Measurements from ENCODE around the gene SLC6A18. TPM values are rescaled to one million over a fixed set of nuclear protein-coding genes. Genes with fewer than 3 reads are reported as not detected.

SLC6A18 gene
- total RNA-seq, 2 donors from 2014 or later = not detected

GRCh38 chr5:1277781-1278180 is 52.6 kb downstream of the SLC6A18 start:
- Histone ChIP-seq H3K36me3 (no peaks in the 10 kb centered on the region), H3K4me1 (ENCODE audit: control insufficient read depth in 1 of 2, low read depth in 2 of 2) (no peaks in the 10 kb centered on the region), H3K4me3 (no peak overlapping the region), H3K9me3 (no peaks in the 10 kb centered on the region), H3K27me3 (replicated peaks; ENCODE audit: insufficient read depth) (no peaks in the 10 kb centered on the region), H3K27ac (no peak overlapping the region)
- no peak for DNase-seq (ENCODE audit: low spot score)
- no peak for TF ChIP-seq CTCF (IDR thresholded peaks at IDR 0.05)
- no peak for ATAC-seq (ENCODE audit: insufficient number of reproducible peaks, low FRiP score, low read depth)

DNA sequence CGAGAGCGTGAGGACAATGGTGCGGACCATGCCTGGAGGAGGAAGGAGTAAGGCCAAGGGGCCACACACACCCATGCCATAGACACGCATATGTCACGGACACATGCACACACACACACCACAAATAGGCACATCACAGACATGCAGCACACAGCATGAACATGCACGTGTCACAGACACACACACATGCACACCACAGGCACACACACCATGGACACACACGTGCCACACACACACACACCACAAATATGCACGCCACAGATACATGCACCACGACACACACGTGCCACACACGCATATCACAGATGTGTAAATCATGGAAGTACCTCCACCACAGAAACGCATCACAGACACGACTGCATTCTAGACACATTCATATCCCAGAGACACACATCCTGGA is 53.0 kb downstream of the SLC6A18 start:
- no peak for TF ChIP-seq CTCF (IDR thresholded peaks at IDR 0.05)
- H3K27ac ChIP-seq = no peak overlapping the region
- H3K4me1 ChIP-seq (ENCODE audit: control insufficient read depth in 1 of 2, low read depth in 2 of 2) = no peaks in the 10 kb centered on the region
- no peak overlapping the region for H3K4me3 ChIP-seq
- no peaks in the 10 kb centered on the region for H3K36me3 ChIP-seq
- ATAC-seq (ENCODE audit: insufficient number of reproducible peaks, low FRiP score, low read depth) (no peak), DNase-seq (ENCODE audit: low spot score) (no peak)
- no peaks in the 10 kb centered on the region for H3K27me3 ChIP-seq (replicated peaks; ENCODE audit: insufficient read depth)
- H3K9me3 ChIP-seq = no peaks in the 10 kb centered on the region

DNA sequence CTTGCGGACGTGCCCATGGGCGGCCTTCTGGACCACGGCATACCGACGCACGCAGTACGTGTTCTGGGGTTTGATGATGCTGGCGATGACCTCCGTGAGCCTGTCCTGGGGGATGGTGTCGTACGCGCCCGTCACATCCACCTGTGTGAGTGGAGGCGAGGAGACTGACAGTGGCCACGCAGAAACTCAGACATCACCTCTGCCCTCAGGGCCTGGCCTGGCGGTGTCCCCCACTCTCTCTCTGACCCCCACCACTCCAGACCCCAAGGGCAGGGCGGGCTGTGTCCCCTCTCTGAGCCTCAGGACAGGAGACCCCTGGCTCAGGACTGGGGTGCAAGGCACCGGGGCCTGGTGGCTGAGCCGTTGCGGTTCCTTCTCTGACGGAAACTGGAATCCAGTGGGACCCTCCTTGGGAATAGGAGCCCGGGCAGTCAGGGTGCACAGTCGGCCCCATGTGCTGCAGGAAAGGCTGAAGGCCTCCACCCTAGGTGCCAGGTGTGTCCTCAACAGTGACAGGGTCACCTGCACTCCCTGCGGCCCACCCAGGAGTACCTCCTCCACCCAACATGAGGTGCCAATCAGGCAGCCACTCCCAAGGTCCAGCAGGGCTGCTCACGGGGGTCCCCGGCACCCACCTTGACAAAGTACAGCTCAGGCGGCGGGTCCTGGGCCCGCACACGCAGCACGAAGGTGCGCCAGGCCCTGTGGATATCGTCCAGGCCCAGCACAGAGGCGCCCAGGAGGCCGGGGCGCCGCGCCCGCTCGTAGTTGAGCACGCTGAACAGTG is 53.7 kb downstream of the SLC6A18 start:
- no peaks in the 10 kb centered on the region for H3K36me3 ChIP-seq
- no peaks in the 10 kb centered on the region for H3K27me3 ChIP-seq (replicated peaks; ENCODE audit: insufficient read depth)
- DNase-seq (ENCODE audit: low spot score) = no peak
- no peaks in the 10 kb centered on the region for H3K9me3 ChIP-seq
- TF ChIP-seq CTCF (IDR thresholded peaks at IDR 0.05) = no peak
- H3K4me3 ChIP-seq = no peak overlapping the region
- H3K27ac ChIP-seq = no peak overlapping the region
- no peaks in the 10 kb centered on the region for H3K4me1 ChIP-seq (ENCODE audit: control insufficient read depth in 1 of 2, low read depth in 2 of 2)
- ATAC-seq (ENCODE audit: insufficient number of reproducible peaks, low FRiP score, low read depth) = no peak

- no peak overlapping the region for H3K4me3 ChIP-seq
- H3K36me3 ChIP-seq = no peaks in the 10 kb centered on the region
- H3K4me1 ChIP-seq (ENCODE audit: control insufficient read depth in 1 of 2, low read depth in 2 of 2) = no peaks in the 10 kb centered on the region
- no peak for ATAC-seq (ENCODE audit: insufficient number of reproducible peaks, low FRiP score, low read depth)
- H3K27ac ChIP-seq = no peak overlapping the region
- DNase-seq (ENCODE audit: low spot score) = no peak
- no peak for TF ChIP-seq CTCF (IDR thresholded peaks at IDR 0.05)
- H3K9me3 ChIP-seq = no peaks in the 10 kb centered on the region
- no peaks in the 10 kb centered on the region for H3K27me3 ChIP-seq (replicated peaks; ENCODE audit: insufficient read depth)
Observed at GRCh38 chr5:1279443-1280151, 54.4 kb downstream of the SLC6A18 start.

DNA sequence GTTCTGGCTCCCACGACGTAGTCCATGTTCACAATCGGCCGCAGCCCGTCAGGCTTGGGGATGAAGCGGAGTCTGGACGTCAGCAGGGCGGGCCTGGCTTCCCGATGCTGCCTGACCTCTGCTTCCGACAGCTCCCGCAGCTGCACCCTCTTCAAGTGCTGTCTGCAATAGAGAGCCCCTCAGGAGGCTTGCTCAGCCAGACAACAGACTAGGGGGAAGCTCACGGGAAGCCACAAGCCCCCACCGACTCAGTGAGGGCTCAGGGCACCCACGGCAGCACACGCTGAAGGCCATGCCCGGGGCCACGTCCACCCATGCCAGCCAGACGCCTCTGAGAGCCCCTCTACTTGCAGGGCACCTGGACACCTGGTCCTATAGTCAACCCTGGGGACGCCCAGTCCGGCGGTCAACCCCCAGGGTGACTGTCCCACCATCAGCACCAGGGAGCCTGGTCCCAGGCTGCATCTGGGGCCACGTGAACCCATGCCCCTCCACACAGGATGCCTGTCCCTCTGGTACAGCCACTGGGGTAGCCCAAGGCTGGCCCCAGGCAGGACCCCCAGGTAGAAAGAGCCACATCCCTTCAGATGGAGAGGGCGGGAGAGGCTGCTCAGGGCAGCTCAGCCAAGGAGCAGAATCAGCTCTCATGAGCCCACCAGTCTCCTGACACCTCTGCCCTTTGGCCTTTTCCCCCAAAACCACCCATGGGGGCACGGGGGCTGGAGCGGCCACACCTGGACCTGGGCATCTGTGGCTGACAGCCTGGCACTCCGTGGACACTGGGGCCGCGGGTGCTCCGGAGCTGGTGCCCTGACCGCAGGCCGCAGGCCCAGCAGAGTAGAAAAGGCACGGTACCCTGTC is 55.2 kb downstream of the SLC6A18 start:
- Histone ChIP-seq H3K27ac (no peak overlapping the region), H3K9me3 (no peaks in the 10 kb centered on the region), H3K27me3 (replicated peaks; ENCODE audit: insufficient read depth) (no peaks in the 10 kb centered on the region), H3K4me1 (ENCODE audit: control insufficient read depth in 1 of 2, low read depth in 2 of 2) (no peaks in the 10 kb centered on the region), H3K4me3 (no peak overlapping the region), H3K36me3 (no peaks in the 10 kb centered on the region)
- DNase-seq (ENCODE audit: low spot score) = no peak
- no peak for TF ChIP-seq CTCF (IDR thresholded peaks at IDR 0.05)
- no peak for ATAC-seq (ENCODE audit: insufficient number of reproducible peaks, low FRiP score, low read depth)
